GM19238 (cell line): ENCODE measurements around the gene KCNJ18.
"Not testable (repeated sequence)": the region's sequence is repeated elsewhere in the genome, so short reads cannot be mapped to it uniquely, and the experiment has no call there.

Source experiments
- DNase-seq: peaks from one replicate; pipeline ENCODE4 v3.0.0; 2011; ENCODE audit warnings: low spot score; ENCODE audit not compliant: insufficient read length

The KCNJ18 gene

GRCh38 chr17:21691883-21692703, at the start of gene KCNJ18:
Gene KCNJ18 (plus strand): TSS chr17:21692523. CDS start chr17:21702787, 10,264 bp downstream.
- not testable (repeated sequence) for DNase-seq

- not testable (repeated sequence) for DNase-seq
These were observed 44.2 kb upstream of the KCNJ18 start for GRCh38 chr17:21648125-21648524.

DNA sequence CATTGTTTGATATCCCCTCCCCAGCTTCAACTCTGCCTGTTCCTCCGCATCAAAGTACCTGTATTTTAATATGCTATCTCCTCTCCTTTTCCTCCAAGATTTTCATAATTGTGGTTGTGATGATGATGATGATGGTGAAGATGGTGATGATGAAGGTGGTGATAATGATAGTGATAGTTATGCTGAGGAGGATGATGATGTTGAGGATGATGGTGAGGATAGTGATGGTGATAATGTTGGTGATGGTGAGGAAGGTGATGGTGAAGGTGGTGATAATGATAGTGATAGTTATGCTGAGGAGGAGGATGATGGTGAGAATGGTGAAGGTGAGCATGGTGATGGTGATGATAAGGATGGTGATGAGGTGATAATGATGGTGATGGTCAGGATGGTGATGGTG, 42.3 kb upstream of the KCNJ18 start:
- DNase-seq, result not testable (repeated sequence)

DNA sequence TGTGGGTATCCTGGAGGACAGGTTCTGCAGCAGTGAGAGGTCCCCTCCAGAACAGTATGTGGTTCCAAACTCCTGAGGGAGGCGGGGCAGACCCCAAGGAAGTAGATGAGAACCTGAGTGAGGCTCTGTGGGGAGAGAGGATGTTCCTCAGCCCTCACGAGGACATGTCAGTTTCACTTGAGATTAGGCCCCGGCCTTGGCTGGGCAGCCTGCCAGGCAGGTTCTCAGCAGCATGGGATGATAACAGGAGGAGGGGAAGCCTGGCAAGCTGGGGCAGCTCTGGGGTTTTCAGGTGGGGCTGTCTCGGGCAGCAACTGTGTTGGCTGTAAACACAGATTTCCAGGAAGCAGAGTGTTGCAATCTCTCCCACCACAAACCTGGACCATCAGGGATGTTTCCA, 40.3 kb upstream of the KCNJ18 start:
- DNase-seq, result not testable (repeated sequence)

DNA sequence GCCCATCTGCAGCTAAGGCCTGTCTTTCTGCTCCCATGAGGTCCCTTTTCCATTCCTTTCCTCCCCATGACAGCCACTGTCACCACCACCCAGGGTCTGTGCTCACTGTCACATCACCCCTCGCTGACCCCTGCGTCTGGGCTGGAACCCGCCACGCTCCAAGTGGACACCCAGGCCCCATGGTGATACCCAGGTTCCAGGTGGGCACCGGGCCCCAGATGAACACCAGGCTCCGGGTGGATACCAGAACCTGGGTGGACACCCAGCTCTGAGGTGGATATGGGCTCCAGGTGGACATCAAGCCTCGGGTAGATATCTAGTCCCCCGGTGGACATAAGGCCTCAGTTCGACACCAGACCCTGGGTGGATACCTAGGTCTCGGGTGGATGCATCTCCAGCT, 39.1 kb upstream of the KCNJ18 start:
- not testable (repeated sequence) for DNase-seq

DNA sequence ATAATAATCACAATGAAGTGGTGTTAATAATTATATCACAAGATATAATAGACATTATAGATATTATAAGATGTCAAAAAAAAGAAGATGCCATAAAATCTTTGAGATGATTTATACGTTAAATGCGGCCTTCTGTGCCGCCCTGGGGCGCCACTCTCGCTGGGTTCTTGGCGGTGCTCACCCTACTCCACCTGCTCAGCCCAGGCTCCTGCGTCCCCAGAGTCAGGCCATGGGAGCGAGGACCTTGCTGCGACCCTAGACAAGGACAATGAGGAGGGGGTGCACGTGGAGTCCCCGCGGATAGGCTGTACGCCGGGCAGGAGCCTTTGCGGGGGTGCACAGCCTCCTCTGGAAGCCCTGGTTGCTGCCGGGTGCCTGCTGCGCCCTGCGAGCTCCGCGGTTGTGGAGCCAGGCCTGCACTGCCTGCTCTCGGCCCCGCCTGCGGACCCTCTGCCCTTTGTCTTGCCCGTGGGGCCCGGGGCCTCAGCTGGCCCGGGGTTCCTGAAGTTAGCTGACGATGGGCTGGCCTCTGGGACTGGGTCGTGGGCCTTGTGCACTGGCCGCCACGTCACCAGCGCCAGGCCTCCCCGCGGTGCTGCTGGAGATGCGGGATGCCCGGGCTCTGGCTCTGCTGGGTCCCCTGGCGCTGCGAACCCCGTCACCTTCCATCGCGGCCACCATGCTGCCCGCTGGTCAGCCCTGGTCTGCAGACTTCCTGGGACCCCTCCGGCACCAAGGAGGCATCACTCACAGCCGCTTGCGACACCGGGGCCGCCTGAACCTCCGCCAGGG, 35.6 kb upstream of the KCNJ18 start:
- not testable (repeated sequence) for DNase-seq

DNA sequence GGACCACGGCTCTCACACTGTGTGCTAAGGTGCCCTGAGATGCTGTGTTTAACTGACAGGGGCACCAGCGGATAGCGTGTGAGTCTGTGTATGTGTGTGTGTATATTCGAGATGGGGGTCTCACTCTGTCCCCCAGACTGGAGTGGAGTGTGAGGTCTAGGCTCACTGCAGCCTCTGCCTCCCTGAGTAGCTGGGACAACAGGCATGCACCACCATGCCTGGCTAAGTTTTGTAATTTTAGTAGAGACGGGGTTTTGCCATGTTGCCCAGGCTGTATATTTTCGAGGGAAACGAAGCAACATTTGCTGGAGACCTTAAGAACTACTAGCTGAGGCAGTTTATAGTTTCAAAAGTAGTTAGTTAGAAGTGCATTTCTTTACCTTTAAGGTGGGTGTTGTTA, 32.7 kb upstream of the KCNJ18 start:
- not testable (repeated sequence) for DNase-seq

DNA sequence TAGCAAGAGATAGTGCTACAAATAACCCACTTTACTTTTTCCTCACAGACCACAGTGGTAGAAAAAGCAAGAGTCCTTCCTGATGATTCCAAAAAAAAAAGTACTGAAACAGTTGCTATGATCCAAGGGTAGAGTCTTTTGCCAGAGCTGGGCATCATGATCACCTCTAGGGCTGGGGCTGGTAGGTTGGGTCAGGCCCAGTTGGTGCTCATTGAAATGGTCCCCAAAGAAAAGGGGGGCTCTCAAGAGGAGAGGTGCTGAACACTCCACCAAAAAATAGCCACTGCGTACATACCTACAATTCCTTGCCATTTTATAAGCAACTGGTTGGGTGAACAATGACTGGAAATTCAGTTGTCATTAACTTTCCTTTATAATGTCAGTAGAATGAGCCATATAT, 30.9 kb upstream of the KCNJ18 start:
- not testable (repeated sequence) for DNase-seq

- not testable (repeated sequence) for DNase-seq
These were observed 29.2 kb upstream of the KCNJ18 start for GRCh38 chr17:21663166-21663565.

- not testable (repeated sequence) for DNase-seq
These were observed 28.5 kb upstream of the KCNJ18 start for GRCh38 chr17:21663614-21664474.

GRCh38 chr17:21665171-21665570, 27.2 kb upstream of the KCNJ18 start:
- DNase-seq, result not testable (repeated sequence)

GRCh38 chr17:21665935-21666493, 26.3 kb upstream of the KCNJ18 start:
- not testable (repeated sequence) for DNase-seq

DNA sequence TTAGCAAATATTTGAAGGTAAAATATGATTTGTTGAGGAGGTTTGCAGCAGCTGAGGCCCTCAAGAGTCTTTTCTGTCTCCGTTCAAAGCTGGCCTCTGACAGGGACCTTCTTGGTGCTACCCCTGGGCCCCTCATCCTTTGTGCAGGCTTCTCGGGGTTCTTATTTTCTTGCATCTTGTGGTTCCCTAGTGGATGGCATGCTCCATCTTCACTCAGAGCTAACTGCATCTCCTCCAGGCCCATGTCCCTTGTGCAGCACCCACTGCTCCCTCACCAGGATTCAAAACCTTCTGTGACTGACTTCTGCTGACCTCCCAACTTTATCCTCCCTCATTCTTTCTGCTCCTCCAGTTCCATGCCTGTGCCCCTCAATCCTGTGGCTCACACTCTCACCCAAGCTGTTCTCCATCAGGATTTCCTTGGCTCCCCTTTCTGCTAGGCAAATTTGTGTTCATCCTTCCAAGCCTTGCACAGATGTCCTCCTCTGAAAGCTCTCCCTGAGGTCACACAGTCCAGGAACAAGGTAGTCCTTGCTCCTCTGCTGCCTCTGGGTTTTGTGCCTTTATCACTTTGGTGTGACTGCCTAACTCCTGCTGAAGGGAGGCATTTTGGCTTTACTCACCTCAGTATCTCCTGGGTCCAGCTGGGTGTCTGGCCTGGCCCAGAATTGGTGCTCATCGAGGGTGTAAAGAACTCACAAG, 25.5 kb upstream of the KCNJ18 start:
- DNase-seq, result not testable (repeated sequence)

- not testable (repeated sequence) for DNase-seq
These were observed 24.8 kb upstream of the KCNJ18 start for GRCh38 chr17:21667413-21668117.

DNA sequence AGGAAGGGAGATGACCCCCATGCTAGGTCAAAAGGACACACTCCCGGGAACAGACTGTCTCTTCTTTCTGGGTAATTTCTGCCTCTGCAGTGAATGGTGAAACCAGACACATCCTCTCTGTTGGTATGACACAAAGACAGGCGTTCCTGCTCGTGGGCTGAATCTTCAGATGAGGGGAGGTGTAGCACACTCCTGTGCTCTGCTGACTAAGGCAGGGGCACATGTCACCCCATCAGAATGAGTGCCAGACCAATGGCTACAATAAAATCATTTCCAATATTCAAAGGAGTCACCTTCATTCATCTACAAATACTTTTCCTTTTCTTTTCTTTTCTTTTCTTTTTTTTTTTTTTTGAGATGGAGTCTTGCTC, 24.2 kb upstream of the KCNJ18 start:
- not testable (repeated sequence) for DNase-seq

- DNase-seq, result not testable (repeated sequence)
These were observed 23.4 kb upstream of the KCNJ18 start for GRCh38 chr17:21668746-21669508.

DNA sequence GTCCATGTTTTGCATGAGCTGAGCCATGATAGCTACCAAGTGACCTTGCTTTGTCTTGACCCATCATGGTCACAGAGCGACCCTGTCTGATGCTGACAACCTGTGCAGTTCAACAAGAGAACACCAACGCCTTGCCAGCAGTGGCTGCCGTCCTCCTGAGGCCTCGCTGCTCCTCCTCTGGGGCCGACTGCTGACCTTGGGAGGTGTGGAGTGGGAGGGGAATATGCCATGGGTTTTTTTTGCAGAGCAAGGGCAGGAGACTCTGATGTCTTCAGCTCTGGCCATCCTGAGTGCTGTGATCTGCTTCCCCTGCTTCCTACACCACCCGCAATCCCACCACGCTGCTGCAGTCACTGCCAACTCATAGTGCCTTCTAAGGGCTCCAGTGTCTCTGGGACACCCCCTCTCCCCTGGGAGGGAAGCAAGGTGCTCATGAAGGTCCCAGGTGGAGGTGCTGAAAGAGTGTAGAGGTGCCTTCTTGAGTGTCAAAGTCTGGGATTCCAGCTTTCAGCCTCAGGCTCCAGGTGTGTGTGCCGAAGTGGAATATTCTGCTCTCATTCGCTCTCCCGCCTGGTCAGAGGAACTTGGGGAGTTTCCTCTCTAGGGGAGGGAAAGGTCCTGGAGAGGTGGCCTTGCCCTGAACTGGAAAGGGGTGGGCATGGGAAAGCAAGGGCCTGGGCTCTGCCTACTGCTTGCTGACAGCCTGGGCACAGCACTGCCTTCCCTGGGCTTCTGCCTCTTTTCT, 22.5 kb upstream of the KCNJ18 start:
- DNase-seq, result not testable (repeated sequence)
